HAP-1 (cell line): ENCODE measurements around the gene PLA2G4A.

ENCODE experiments used
- DNase-seq, 2 experiments: peaks; one replicate each; pipeline ENCODE4 v3.0.0-alpha.2; 2016 to 2020; ENCODE audit warnings: low spot score in 2 of 2
- H3K27me3 ChIP-seq: fragments of 250-450 bp; sonication (Bioruptor Pico); 2 replicates; pipeline ENCODE4 v1.5.1; 2020; ENCODE audit warnings: low read depth, mild to moderate bottlenecking, moderate library complexity
- H3K36me3 ChIP-seq: fragments of 250-450 bp; sonication (Bioruptor Pico); replicated peaks from 2 replicates; pipeline ENCODE4 v1.5.1; 2020; ENCODE audit warnings: mild to moderate bottlenecking
- H3K4me1 ChIP-seq: fragments of 250-450 bp; sonication (Bioruptor Pico); 2 replicates; pipeline ENCODE4 v1.5.1; 2020; ENCODE audit warnings: mild to moderate bottlenecking
- H3K4me3 ChIP-seq: fragments of 250-450 bp; sonication (Bioruptor Pico); 2 replicates; pipeline ENCODE4 v1.5.1; 2020; ENCODE audit warnings: mild to moderate bottlenecking, moderate library complexity
- H3K9me3 ChIP-seq: fragments of 250-450 bp; sonication (Bioruptor Pico); 2 replicates; pipeline ENCODE4 v1.5.1; 2020; ENCODE audit warnings: mild to moderate bottlenecking, moderate library complexity
- in situ Hi-C: fragments of 300-500 bp; cut with MboI; formaldehyde crosslinking; loops from 3 replicates; pipeline ENCODE4 v1.14.3; 2020; ENCODE audit warnings: low sequenced_read_pairs, inconsistent platforms, mixed read lengths

Gene PLA2G4A

GRCh38 chr1:186828611-186829454 lies at the start of gene PLA2G4A:
TSS of gene PLA2G4A (plus strand) at chr1:186828949. CDS start at chr1:186854355, 25,406 bp downstream.
- in situ Hi-C loops, result no loop called here
- H3K36me3 ChIP-seq, result no peaks in the 10 kb centered on the region
- H3K9me3 ChIP-seq, result no peaks in the 10 kb centered on the region
- H3K4me1 ChIP-seq, result peaks cover 4% of the 10 kb centered on the region
- H3K27me3 ChIP-seq, result no peaks in the 10 kb centered on the region
- peak; percentile 69 to 79 for DNase-seq
- H3K4me3 ChIP-seq, result peak within 1 kb of the TSS; percentile 45

GRCh38 chr1:186780076-186780475 lies 48.7 kb upstream of the PLA2G4A start:
- Histone ChIP-seq H3K27me3 (no peaks in the 10 kb centered on the region), H3K4me1 (no peaks in the 10 kb centered on the region), H3K4me3 (no peak overlapping the region), H3K36me3 (no peaks in the 10 kb centered on the region), H3K9me3 (no peaks in the 10 kb centered on the region)
- in situ Hi-C loops, result no loop called here
- DNase-seq, result no peak

- no peak overlapping the region for H3K4me3 ChIP-seq
Measured at GRCh38 chr1:186781730-186782129, 47.0 kb upstream of the PLA2G4A start.

GRCh38 chr1:186782791-186783190 lies 46.0 kb upstream of the PLA2G4A start:
- Histone ChIP-seq H3K4me1 (no peaks in the 10 kb centered on the region), H3K4me3 (no peak overlapping the region), H3K36me3 (no peaks in the 10 kb centered on the region), H3K27me3 (no peaks in the 10 kb centered on the region), H3K9me3 (no peaks in the 10 kb centered on the region)
- no peak for DNase-seq
- in situ Hi-C loops, result no loop called here

More at GRCh38 chr1:186781730-186782129, 47.0 kb upstream of the PLA2G4A start:
- Histone ChIP-seq H3K27me3 (no peaks in the 10 kb centered on the region), H3K4me1 (no peaks in the 10 kb centered on the region), H3K36me3 (no peaks in the 10 kb centered on the region), H3K9me3 (no peaks in the 10 kb centered on the region)
- in situ Hi-C loops, result no loop called here
- DNase-seq, result no peak

- no peaks in the 10 kb centered on the region for H3K4me1 ChIP-seq
- in situ Hi-C loops, result no loop called here
Measured at GRCh38 chr1:186783193-186783592, 45.6 kb upstream of the PLA2G4A start.

GRCh38 chr1:186785503-186785902 lies 43.2 kb upstream of the PLA2G4A start:
- DNase-seq, result no peak
- Histone ChIP-seq H3K4me3 (no peak overlapping the region), H3K9me3 (no peaks in the 10 kb centered on the region), H3K4me1 (no peaks in the 10 kb centered on the region), H3K27me3 (no peaks in the 10 kb centered on the region), H3K36me3 (no peaks in the 10 kb centered on the region)
- in situ Hi-C loops, result no loop called here

More at GRCh38 chr1:186783193-186783592, 45.6 kb upstream of the PLA2G4A start:
- Histone ChIP-seq H3K9me3 (no peaks in the 10 kb centered on the region), H3K27me3 (no peaks in the 10 kb centered on the region), H3K36me3 (no peaks in the 10 kb centered on the region), H3K4me3 (no peak overlapping the region)
- no peak for DNase-seq

GRCh38 chr1:186790101-186790500 lies 38.6 kb upstream of the PLA2G4A start:
- in situ Hi-C loops, result no loop called here
- H3K9me3 ChIP-seq, result no peaks in the 10 kb centered on the region
- no peaks in the 10 kb centered on the region for H3K36me3 ChIP-seq
- no peak for DNase-seq
- H3K4me3 ChIP-seq, result no peak overlapping the region
- H3K4me1 ChIP-seq, result no peaks in the 10 kb centered on the region
- no peaks in the 10 kb centered on the region for H3K27me3 ChIP-seq

- no peaks in the 10 kb centered on the region for H3K4me1 ChIP-seq
- H3K9me3 ChIP-seq, result no peaks in the 10 kb centered on the region
- no peaks in the 10 kb centered on the region for H3K27me3 ChIP-seq
- no peak for DNase-seq
- in situ Hi-C loops, result no loop called here
- H3K36me3 ChIP-seq, result no peaks in the 10 kb centered on the region
- H3K4me3 ChIP-seq, result no peak overlapping the region
Measured at GRCh38 chr1:186792870-186793581, 35.7 kb upstream of the PLA2G4A start.

- no peaks in the 10 kb centered on the region for H3K4me1 ChIP-seq
- no peak for DNase-seq
- no peaks in the 10 kb centered on the region for H3K36me3 ChIP-seq
- no peak overlapping the region for H3K4me3 ChIP-seq
- in situ Hi-C loops, result no loop called here
- H3K27me3 ChIP-seq, result no peaks in the 10 kb centered on the region
- no peaks in the 10 kb centered on the region for H3K9me3 ChIP-seq
Measured at GRCh38 chr1:186793582-186793927, 35.2 kb upstream of the PLA2G4A start.

- H3K9me3 ChIP-seq, result no peaks in the 10 kb centered on the region
- no peak overlapping the region for H3K4me3 ChIP-seq
- no peak for DNase-seq
- H3K27me3 ChIP-seq, result no peaks in the 10 kb centered on the region
- H3K36me3 ChIP-seq, result no peaks in the 10 kb centered on the region
- no peaks in the 10 kb centered on the region for H3K4me1 ChIP-seq
- in situ Hi-C loops, result no loop called here
Measured at GRCh38 chr1:186798960-186799688, 29.6 kb upstream of the PLA2G4A start.

GRCh38 chr1:186799689-186800054 lies 29.1 kb upstream of the PLA2G4A start:
- Histone ChIP-seq H3K4me1 (no peaks in the 10 kb centered on the region), H3K27me3 (no peaks in the 10 kb centered on the region), H3K4me3 (no peak overlapping the region), H3K9me3 (no peaks in the 10 kb centered on the region), H3K36me3 (no peaks in the 10 kb centered on the region)
- DNase-seq, result no peak
- in situ Hi-C loops, result no loop called here

- in situ Hi-C loops, result no loop called here
Measured at GRCh38 chr1:186802388-186802787, 26.4 kb upstream of the PLA2G4A start.

GRCh38 chr1:186804679-186805078 lies 24.1 kb upstream of the PLA2G4A start:
- no peaks in the 10 kb centered on the region for H3K27me3 ChIP-seq
- no peak for DNase-seq
- H3K9me3 ChIP-seq, result no peaks in the 10 kb centered on the region
- in situ Hi-C loops, result no loop called here
- no peak overlapping the region for H3K4me3 ChIP-seq
- no peaks in the 10 kb centered on the region for H3K36me3 ChIP-seq
- H3K4me1 ChIP-seq, result no peaks in the 10 kb centered on the region

More at GRCh38 chr1:186802388-186802787, 26.4 kb upstream of the PLA2G4A start:
- H3K4me3 ChIP-seq, result no peak overlapping the region
- H3K27me3 ChIP-seq, result no peaks in the 10 kb centered on the region
- H3K36me3 ChIP-seq, result no peaks in the 10 kb centered on the region
- DNase-seq, result no peak
- H3K4me1 ChIP-seq, result no peaks in the 10 kb centered on the region
- no peaks in the 10 kb centered on the region for H3K9me3 ChIP-seq

- Histone ChIP-seq H3K4me3 (no peak overlapping the region), H3K27me3 (no peaks in the 10 kb centered on the region), H3K9me3 (no peaks in the 10 kb centered on the region), H3K4me1 (no peaks in the 10 kb centered on the region), H3K36me3 (no peaks in the 10 kb centered on the region)
- peak in 1 of 2 experiments; percentile 20 for DNase-seq
- in situ Hi-C loops, result no loop called here
Measured at GRCh38 chr1:186806477-186806876, 22.3 kb upstream of the PLA2G4A start.
